A549 (cell line): ENCODE measurements around the gene DBH.

ENCODE experiments used
- CHD2 ChIP-seq: fragments of 150-350 bp; IDR thresholded peaks from 2 replicates; pipeline ENCODE4 v1.6.1; 2014; ENCODE audit warnings: low read length; ENCODE audit not compliant: partially characterized antibody
- MAFK ChIP-seq: fragments of 450-650 bp; IDR thresholded peaks from 2 replicates; pipeline ENCODE4 v1.6.1; 2014; ENCODE audit not compliant: partially characterized antibody
- RFX5 ChIP-seq: fragments of 450-650 bp; IDR thresholded peaks from 2 replicates; pipeline ENCODE4 v1.7.1; 2014; ENCODE audit warnings: antibody characterized with exemption, mild to moderate bottlenecking, moderate library complexity
- SMC3 ChIP-seq: fragments of >200 bp; sonication (Bioruptor Twin); formaldehyde crosslinking; IDR thresholded peaks from 3 replicates; pipeline ENCODE4 v1.6.1; 2018; ENCODE audit warnings: inconsistent platforms
- TF ChIP-seq, protein P1 (sequence below): fragments of >200 bp; sonication (Bioruptor Twin); formaldehyde crosslinking; IDR thresholded peaks from 3 replicates; pipeline ENCODE4 v1.5.1; 2016

DNA sequence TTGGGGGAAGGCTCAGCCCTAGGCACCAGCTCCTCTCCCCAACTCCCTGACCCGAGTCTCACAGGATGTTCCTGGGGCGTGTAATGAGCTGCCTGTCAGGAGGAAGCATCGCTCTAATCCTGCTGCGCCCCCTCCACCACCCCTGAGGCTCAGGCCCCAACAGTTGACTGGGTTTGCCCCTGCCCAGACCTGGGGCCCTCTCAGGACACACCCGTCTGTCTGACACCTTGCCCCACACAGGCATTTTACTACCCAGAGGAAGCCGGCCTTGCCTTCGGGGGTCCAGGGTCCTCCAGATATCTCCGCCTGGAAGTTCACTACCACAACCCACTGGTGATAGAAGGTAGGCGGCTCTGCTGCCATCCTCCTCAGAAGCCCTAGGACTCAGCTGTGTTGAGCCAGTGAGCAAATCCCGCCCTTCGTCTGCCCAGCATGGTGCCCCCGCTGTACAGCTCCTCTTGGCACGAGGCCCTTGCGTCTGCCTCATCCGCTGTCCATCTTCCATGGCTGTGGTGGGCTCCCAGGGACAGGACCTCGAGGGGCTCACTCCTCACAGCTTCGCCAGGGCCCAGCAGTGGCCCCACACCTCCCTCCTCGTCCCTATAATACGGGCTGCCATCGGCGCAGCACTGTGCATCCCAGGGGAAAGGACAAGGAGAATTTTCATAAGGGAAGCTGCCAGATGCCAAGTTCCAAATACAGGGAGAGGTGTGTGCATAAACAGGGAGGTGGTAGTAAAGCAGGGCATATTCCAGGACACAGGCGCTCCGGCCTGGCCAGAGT, 8.0 kb downstream of the DBH start:
- TF ChIP-seq SMC3 (no peak), RFX5 (no peak), MAFK (no peak), CHD2 (no peak)
- TF ChIP-seq, protein P1, sequence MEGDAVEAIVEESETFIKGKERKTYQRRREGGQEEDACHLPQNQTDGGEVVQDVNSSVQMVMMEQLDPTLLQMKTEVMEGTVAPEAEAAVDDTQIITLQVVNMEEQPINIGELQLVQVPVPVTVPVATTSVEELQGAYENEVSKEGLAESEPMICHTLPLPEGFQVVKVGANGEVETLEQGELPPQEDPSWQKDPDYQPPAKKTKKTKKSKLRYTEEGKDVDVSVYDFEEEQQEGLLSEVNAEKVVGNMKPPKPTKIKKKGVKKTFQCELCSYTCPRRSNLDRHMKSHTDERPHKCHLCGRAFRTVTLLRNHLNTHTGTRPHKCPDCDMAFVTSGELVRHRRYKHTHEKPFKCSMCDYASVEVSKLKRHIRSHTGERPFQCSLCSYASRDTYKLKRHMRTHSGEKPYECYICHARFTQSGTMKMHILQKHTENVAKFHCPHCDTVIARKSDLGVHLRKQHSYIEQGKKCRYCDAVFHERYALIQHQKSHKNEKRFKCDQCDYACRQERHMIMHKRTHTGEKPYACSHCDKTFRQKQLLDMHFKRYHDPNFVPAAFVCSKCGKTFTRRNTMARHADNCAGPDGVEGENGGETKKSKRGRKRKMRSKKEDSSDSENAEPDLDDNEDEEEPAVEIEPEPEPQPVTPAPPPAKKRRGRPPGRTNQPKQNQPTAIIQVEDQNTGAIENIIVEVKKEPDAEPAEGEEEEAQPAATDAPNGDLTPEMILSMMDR = no peak
